Esophagus squamous epithelium (tissue), 5 donors: ENCODE results near the gene BRD7. TPM values are rescaled to one million over a fixed set of nuclear protein-coding genes. Genes with fewer than 3 reads are reported as not detected.
A peak's percentile ranks its signal among the peaks of the same experiment; 100 is the strongest.

Source experiments
- DNase-seq: peaks from one replicate; lab custom pipeline; 2025; lab: John Stamatoyannopoulos, UW
- H3K27ac ChIP-seq, 4 donors: fragments of 200-600 bp; sonication (generic); one replicate each; pipeline ENCODE4 v1.5.1; 2016 to 2019; ENCODE audit warnings: mild to moderate bottlenecking in 1 of 4
- H3K27me3 ChIP-seq, 4 donors: fragments of 200-600 bp; sonication (generic); 1 replicate in 3 of 4; 2 replicates in 1 of 4; pipeline versions ENCODE4 v1.5.1 to v1.6.0; 2017 to 2021; ENCODE audit warnings: antibody characterized with exemption in 1 of 4
- H3K36me3 ChIP-seq, 3 donors: fragments of 200-600 bp; sonication (generic); one replicate each; pipeline ENCODE4 v1.5.1; 2016 to 2019
- H3K4me1 ChIP-seq, 3 donors: fragments of 200-600 bp; sonication (generic); one replicate each; pipeline ENCODE4 v1.5.1; 2017 to 2019
- H3K4me3 ChIP-seq, 4 donors: fragments of 200-600 bp; sonication (generic); 1 replicate in 3 of 4; 2 replicates in 1 of 4; pipeline ENCODE4 v1.5.1; 2016 to 2019; ENCODE audit warnings: mild to moderate bottlenecking in 2 of 4, moderate library complexity in 1 of 4
- H3K9me3 ChIP-seq, 3 donors: fragments of 200-600 bp; sonication (generic); one replicate each; pipeline ENCODE4 v1.5.1; 2016 to 2019
- CTCF ChIP-seq, 6 experiments: fragments of 450-650 bp in 4 of 6; fragments of 200-600 bp in 2 of 6; sonication (generic) in 2 of 6; IDR thresholded peaks; one replicate each; pipeline ENCODE4 v1.5.1; 2016 to 2019; ENCODE audit warnings: antibody characterized with exemption in 6 of 6, mild to moderate bottlenecking in 4 of 6, moderate library complexity in 4 of 6
- POLR2A ChIP-seq, 4 donors: fragments of 450-650 bp; IDR thresholded peaks; one replicate each; pipeline ENCODE4 v1.6.1; 2017; ENCODE audit warnings: antibody characterized with exemption in 4 of 4, mild to moderate bottlenecking in 4 of 4, moderate library complexity in 3 of 4
- WGBS, 2 donors: methylation state at CpG; one replicate each; pipeline ENCODE4 v1.1.5; 2018; 5-methylcytosine and 5-hydroxymethylcytosine counted together
- intact Hi-C: fragments of 100-400 bp; cut with DNase I; formaldehyde crosslinking; loops from one replicate; pipeline ENCODE4 v1.15.0; 2022
- total RNA-seq, 4 donors: library from RNA; depleted of rRNA; stranded (reverse); fragments of >200 nt; gene quantifications; one replicate each; pipeline ENCODE4 v1.1.0, GENCODE V29; 2016
- donor health status: DM: yes; HTN: yes; CAD: no.

BRD7 gene
- total RNA-seq, 4 donors from 2014 or later = 42.0 to 81.9 (median 51.4) TPM

GRCh38 chr16:50336884-50337283 lies 31.9 kb downstream of the BRD7 start:
- intact Hi-C loops = no loop called here
- DNase-seq = no peak
- Histone ChIP-seq H3K27me3 (no peaks in the 10 kb centered on the region), H3K4me3 (no peak overlapping the region), H3K27ac (peak overlapping the region in 1 of 4 donors; percentile 2), H3K9me3 (no peaks in the 10 kb centered on the region), H3K4me1 (peaks cover 0 to 32% (median 0%) of the 10 kb centered on the region in 3 donors), H3K36me3 (peaks cover 0 to 86% (median 9%) of the 10 kb centered on the region in 3 donors)
- no peak for TF ChIP-seq CTCF (IDR thresholded peaks at IDR 0.05)
- TF ChIP-seq POLR2A (IDR thresholded peaks at IDR 0.05) = no peak
- WGBS, 2 donors = 67 to 85% methylated on average over 1 of the region's 1 CpG

- DNase-seq = no peak
- Histone ChIP-seq H3K27me3 (no peaks in the 10 kb centered on the region), H3K27ac (peak overlapping the region in 3 of 4 donors; percentile 25 to 58 (median 58)), H3K4me3 (no peak overlapping the region), H3K4me1 (peaks cover 0 to 24% (median 0%) of the 10 kb centered on the region in 3 donors), H3K9me3 (no peaks in the 10 kb centered on the region), H3K36me3 (peaks cover 0 to 83% (median 9%) of the 10 kb centered on the region in 3 donors)
- intact Hi-C loops = no loop called here
- no peak for TF ChIP-seq CTCF (IDR thresholded peaks at IDR 0.05)
- TF ChIP-seq POLR2A (IDR thresholded peaks at IDR 0.05) = no peak
- 71 to 81% methylated on average over 8 of the region's 8 CpGs for WGBS, 2 donors
Observed at GRCh38 chr16:50335196-50335958, 33.4 kb downstream of the BRD7 start.

- WGBS, 2 donors = 71 to 77% methylated on average over 14 of the region's 14 CpGs
- no peaks in the 10 kb centered on the region for H3K27me3 ChIP-seq
- intact Hi-C loops = no loop called here
- no peak for TF ChIP-seq CTCF (IDR thresholded peaks at IDR 0.05)
- no peak for TF ChIP-seq POLR2A (IDR thresholded peaks at IDR 0.05)
- peaks cover 0 to 84% (median 9%) of the 10 kb centered on the region in 3 donors for H3K36me3 ChIP-seq
- DNase-seq = no peak
- H3K9me3 ChIP-seq = no peaks in the 10 kb centered on the region
- H3K27ac ChIP-seq = peak overlapping the region in 3 of 4 donors; percentile 52 to 58 (median 58)
- H3K4me3 ChIP-seq = no peak overlapping the region
- peaks cover 0 to 17% (median 0%) of the 10 kb centered on the region in 3 donors for H3K4me1 ChIP-seq
Observed at GRCh38 chr16:50334106-50334975, 34.4 kb downstream of the BRD7 start.

- Histone ChIP-seq H3K27me3 (no peaks in the 10 kb centered on the region), H3K36me3 (peaks cover 0 to 83% (median 9%) of the 10 kb centered on the region in 3 donors), H3K9me3 (no peaks in the 10 kb centered on the region), H3K27ac (no peak overlapping the region), H3K4me1 (no peaks in the 10 kb centered on the region), H3K4me3 (no peak overlapping the region)
- DNase-seq = no peak
- intact Hi-C loops = no loop called here
- no peak for TF ChIP-seq CTCF (IDR thresholded peaks at IDR 0.05)
- no peak for TF ChIP-seq POLR2A (IDR thresholded peaks at IDR 0.05)
- 87 to 90% methylated on average over 3 of the region's 3 CpGs for WGBS, 2 donors
Observed at GRCh38 chr16:50332599-50332998, 36.2 kb downstream of the BRD7 start.
